ENCODE measurements around the gene CCT8. TPM values are rescaled to one million over a fixed set of nuclear protein-coding genes. Genes with fewer than 3 reads are reported as not detected.

The CCT8 gene
- total and polyA plus RNA-seq, 9 of the 15 experiments (the other 6 are each of a cell fraction or from before 2014, with no cell fraction given): 451 to 1,153 (median 677) TPM

DNA sequence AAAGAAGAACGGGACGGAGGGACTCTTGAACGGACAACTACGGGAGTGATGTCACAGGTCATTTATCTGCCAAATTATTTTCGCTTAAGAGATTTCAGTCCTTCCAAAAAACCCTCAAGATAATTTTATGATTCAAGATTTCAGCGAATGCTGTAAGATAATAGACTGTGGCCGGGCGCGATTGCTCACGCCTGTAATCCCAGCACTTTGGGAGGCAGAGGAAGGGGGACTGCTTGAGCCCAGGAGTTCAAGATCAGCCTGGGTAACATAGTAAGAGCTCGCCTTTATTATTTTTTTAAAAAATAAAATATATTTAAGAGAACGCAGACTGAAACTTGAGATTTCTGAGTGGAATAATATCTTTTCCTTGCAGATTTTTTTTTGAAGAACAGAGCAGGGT lies 54.9 kb downstream of the CCT8 start (continued):
- TF ChIP-seq, protein P1, sequence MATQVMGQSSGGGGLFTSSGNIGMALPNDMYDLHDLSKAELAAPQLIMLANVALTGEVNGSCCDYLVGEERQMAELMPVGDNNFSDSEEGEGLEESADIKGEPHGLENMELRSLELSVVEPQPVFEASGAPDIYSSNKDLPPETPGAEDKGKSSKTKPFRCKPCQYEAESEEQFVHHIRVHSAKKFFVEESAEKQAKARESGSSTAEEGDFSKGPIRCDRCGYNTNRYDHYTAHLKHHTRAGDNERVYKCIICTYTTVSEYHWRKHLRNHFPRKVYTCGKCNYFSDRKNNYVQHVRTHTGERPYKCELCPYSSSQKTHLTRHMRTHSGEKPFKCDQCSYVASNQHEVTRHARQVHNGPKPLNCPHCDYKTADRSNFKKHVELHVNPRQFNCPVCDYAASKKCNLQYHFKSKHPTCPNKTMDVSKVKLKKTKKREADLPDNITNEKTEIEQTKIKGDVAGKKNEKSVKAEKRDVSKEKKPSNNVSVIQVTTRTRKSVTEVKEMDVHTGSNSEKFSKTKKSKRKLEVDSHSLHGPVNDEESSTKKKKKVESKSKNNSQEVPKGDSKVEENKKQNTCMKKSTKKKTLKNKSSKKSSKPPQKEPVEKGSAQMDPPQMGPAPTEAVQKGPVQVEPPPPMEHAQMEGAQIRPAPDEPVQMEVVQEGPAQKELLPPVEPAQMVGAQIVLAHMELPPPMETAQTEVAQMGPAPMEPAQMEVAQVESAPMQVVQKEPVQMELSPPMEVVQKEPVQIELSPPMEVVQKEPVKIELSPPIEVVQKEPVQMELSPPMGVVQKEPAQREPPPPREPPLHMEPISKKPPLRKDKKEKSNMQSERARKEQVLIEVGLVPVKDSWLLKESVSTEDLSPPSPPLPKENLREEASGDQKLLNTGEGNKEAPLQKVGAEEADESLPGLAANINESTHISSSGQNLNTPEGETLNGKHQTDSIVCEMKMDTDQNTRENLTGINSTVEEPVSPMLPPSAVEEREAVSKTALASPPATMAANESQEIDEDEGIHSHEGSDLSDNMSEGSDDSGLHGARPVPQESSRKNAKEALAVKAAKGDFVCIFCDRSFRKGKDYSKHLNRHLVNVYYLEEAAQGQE (IDR thresholded peaks at IDR 0.05; ENCODE audit: borderline replicate concordance): peak; percentile 31; the same call in 1 of the 2 replicates
- TF ChIP-seq, protein P1 (CRISPR knock-in tag; IDR thresholded peaks at IDR 0.05; ENCODE audit: low read depth): no peak
- TF ChIP-seq MLLT1 (IDR thresholded peaks at IDR 0.05) (peak in 1 of 2 experiments; percentile 94; a peak in 2 of 4 replicates), SMAD1 (IDR thresholded peaks at IDR 0.05; ENCODE audit: low read depth, low read length, partially characterized antibody) (peak; percentile 21), RCOR1 (IDR thresholded peaks at IDR 0.05; ENCODE audit: borderline replicate concordance in 1 of 2, low read depth in 2 of 2, low read length in 2 of 2) (peak; percentile 15 to 66; a peak in 1 of 4 replicates), ZNF395 (CRISPR knock-in tag; IDR thresholded peaks at IDR 0.05) (peak; percentile 6; the same call in 1 of the 2 replicates), KDM1A (IDR thresholded peaks at IDR 0.05) (peak; percentile 42 to 68; a peak in 2 of 4 replicates)
- TF ChIP-seq, protein P2, sequence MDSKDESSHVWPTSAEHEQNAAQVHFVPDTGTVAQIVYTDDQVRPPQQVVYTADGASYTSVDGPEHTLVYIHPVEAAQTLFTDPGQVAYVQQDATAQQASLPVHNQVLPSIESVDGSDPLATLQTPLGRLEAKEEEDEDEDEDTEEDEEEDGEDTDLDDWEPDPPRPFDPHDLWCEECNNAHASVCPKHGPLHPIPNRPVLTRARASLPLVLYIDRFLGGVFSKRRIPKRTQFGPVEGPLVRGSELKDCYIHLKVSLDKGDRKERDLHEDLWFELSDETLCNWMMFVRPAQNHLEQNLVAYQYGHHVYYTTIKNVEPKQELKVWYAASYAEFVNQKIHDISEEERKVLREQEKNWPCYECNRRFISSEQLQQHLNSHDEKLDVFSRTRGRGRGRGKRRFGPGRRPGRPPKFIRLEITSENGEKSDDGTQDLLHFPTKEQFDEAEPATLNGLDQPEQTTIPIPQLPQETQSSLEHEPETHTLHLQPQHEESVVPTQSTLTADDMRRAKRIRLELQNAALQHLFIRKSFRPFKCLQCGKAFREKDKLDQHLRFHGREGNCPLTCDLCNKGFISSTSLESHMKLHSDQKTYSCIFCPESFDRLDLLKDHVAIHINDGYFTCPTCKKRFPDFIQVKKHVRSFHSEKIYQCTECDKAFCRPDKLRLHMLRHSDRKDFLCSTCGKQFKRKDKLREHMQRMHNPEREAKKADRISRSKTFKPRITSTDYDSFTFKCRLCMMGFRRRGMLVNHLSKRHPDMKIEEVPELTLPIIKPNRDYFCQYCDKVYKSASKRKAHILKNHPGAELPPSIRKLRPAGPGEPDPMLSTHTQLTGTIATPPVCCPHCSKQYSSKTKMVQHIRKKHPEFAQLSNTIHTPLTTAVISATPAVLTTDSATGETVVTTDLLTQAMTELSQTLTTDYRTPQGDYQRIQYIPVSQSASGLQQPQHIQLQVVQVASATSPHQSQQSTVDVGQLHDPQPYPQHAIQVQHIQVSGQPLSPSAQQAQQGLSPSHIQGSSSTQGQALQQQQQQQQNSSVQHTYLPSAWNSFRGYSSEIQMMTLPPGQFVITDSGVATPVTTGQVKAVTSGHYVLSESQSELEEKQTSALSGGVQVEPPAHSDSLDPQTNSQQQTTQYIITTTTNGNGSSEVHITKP (IDR thresholded peaks at IDR 0.05; ENCODE audit: partially characterized antibody): peak; percentile 48

Measured in K562 (cell line).